GM23338 (cell line): ENCODE measurements around the gene PCNT. TPM values are rescaled to one million over a fixed set of nuclear protein-coding genes. Genes with fewer than 3 reads are reported as not detected.

Experiments used
- ATAC-seq: fragments of 200-7000 bp; cut with Tn5 transposase; 3 replicates; pipeline ENCODE4 v1.9.1; 2020
- DNase-seq: peaks from one replicate; pipeline ENCODE4 v3.0.0-alpha.2; 2015; ENCODE audit warnings: low spot score
- H2AFZ ChIP-seq: fragments of 200-600 bp; sonication (generic); 2 replicates; pipeline ENCODE4 v1.8.0; 2016; ENCODE audit warnings: antibody characterized with exemption, mild to moderate bottlenecking, moderate library complexity
- H3F3A ChIP-seq: fragments of 200-600 bp; sonication (generic); replicated peaks from 2 replicates; pipeline ENCODE4 v1.8.0; 2017; ENCODE audit warnings: antibody characterized with exemption, mixed run types, low read depth
- H3K27ac ChIP-seq: fragments of 200-600 bp; sonication (generic); 2 replicates; pipeline ENCODE4 v1.6.1; 2016; ENCODE audit warnings: low read depth
- H3K27me3 ChIP-seq: fragments of 200-600 bp; sonication (generic); 2 replicates; pipeline ENCODE4 v1.8.0; 2016; ENCODE audit warnings: mild to moderate bottlenecking, mixed run types, moderate library complexity; ENCODE audit not compliant: insufficient read depth
- H3K36me3 ChIP-seq: fragments of 200-600 bp; sonication (generic); 2 replicates; pipeline ENCODE4 v1.8.0; 2016; ENCODE audit warnings: mild to moderate bottlenecking; ENCODE audit not compliant: insufficient read depth
- H3K4me1 ChIP-seq: fragments of 200-600 bp; sonication (generic); 2 replicates; pipeline ENCODE4 v1.8.0; 2016; ENCODE audit warnings: mild to moderate bottlenecking, moderate library complexity; ENCODE audit not compliant: insufficient read depth
- H3K4me2 ChIP-seq: fragments of 200-600 bp; sonication (generic); 2 replicates; pipeline ENCODE4 v1.7.1; 2017; ENCODE audit warnings: mixed run types
- H3K4me3 ChIP-seq: fragments of 200-600 bp; sonication (generic); 2 replicates; pipeline ENCODE4 v1.6.1; 2016; ENCODE audit warnings: mixed run types
- H3K79me2 ChIP-seq: fragments of 200-600 bp; sonication (generic); replicated peaks from 2 replicates; pipeline ENCODE4 v1.8.0; 2017; ENCODE audit warnings: mild to moderate bottlenecking; ENCODE audit not compliant: insufficient read depth
- H3K9me2 ChIP-seq: fragments of 200-600 bp; sonication (generic); 2 replicates; pipeline ENCODE4 v1.8.0; 2017; ENCODE audit not compliant: insufficient read depth
- H4K20me1 ChIP-seq: fragments of 200-600 bp; sonication (generic); replicated peaks from 2 replicates; pipeline ENCODE4 v1.8.0; 2017; ENCODE audit warnings: mild to moderate bottlenecking; ENCODE audit not compliant: insufficient read depth
- H3K27ac Mint-ChIP-seq: 2 replicates; pipeline ENCODE4 v1.8.0; 2020; ENCODE audit warnings: inconsistent platforms, mild to moderate bottlenecking, moderate library complexity, mixed read lengths
- H3K27me3 Mint-ChIP-seq: 3 replicates; pipeline ENCODE4 v1.8.0; 2022; ENCODE audit warnings: low read depth, mild to moderate bottlenecking, moderate library complexity, mixed read lengths, inconsistent platforms; ENCODE audit not compliant: insufficient read depth, poor library complexity
- H3K36me3 Mint-ChIP-seq: 3 replicates; pipeline ENCODE4 v1.8.0; 2021; ENCODE audit warnings: low read depth, mild to moderate bottlenecking, inconsistent platforms, moderate library complexity, mixed read lengths
- H3K4me1 Mint-ChIP-seq: 3 replicates; pipeline ENCODE4 v1.8.0; 2020; ENCODE audit warnings: mild to moderate bottlenecking, inconsistent platforms, mixed read lengths
- H3K4me3 Mint-ChIP-seq: 3 replicates; pipeline ENCODE4 v1.8.0; 2021; ENCODE audit warnings: moderate library complexity, mild to moderate bottlenecking, inconsistent platforms, mixed read lengths
- H3K9me3 Mint-ChIP-seq: 3 replicates; pipeline ENCODE4 v1.8.0; 2020; ENCODE audit warnings: moderate library complexity, mild to moderate bottlenecking, inconsistent platforms, mixed read lengths
- CREB1 ChIP-seq: fragments of 250-450 bp; sonication (Bioruptor Pico); IDR thresholded peaks from 2 replicates; pipeline ENCODE4 v1.5.0; 2020; ENCODE audit warnings: low read depth, mild to moderate bottlenecking, moderate library complexity
- CTCF ChIP-seq, 2 experiments: fragments of 200-600 bp in 1 of 2; sonication (generic) in 1 of 2; conservative IDR thresholded peaks; 2 replicates each; pipeline versions ENCODE4 v1.5.1 to v1.6.1; 2016 to 2017; ENCODE audit warnings: antibody characterized with exemption in 2 of 2, low read depth in 2 of 2, mild to moderate bottlenecking in 2 of 2, moderate library complexity in 1 of 2
- ETS1 ChIP-seq: IDR thresholded peaks from 2 replicates; pipeline ENCODE4 v1.6.1; 2016; ENCODE audit warnings: antibody characterized with exemption
- EZH2 ChIP-seq: fragments of 200-600 bp; sonication (generic); IDR thresholded peaks from one replicate; pipeline ENCODE4 v1.8.0; 2017; ENCODE audit warnings: antibody characterized with exemption, mild to moderate bottlenecking, low read depth; ENCODE audit not compliant: unreplicated experiment
- EZH2phosphoT487 ChIP-seq: fragments of 200-600 bp; sonication (generic); IDR thresholded peaks from one replicate; pipeline ENCODE4 v1.8.1; 2018; ENCODE audit warnings: antibody characterized with exemption; ENCODE audit not compliant: unreplicated experiment
- JUNB ChIP-seq: IDR thresholded peaks from one replicate; pipeline ENCODE4 v1.6.1; 2016; ENCODE audit warnings: antibody characterized with exemption; ENCODE audit not compliant: unreplicated experiment
- NANOG ChIP-seq: IDR thresholded peaks from 2 replicates; pipeline ENCODE4 v1.6.1; 2016; ENCODE audit warnings: antibody characterized with exemption, borderline replicate concordance
- POLR2AphosphoS5 ChIP-seq: IDR thresholded peaks from 2 replicates; pipeline ENCODE4 v1.6.1; 2016; ENCODE audit warnings: antibody characterized with exemption, low read depth
- REST ChIP-seq: IDR thresholded peaks from one replicate; pipeline ENCODE4 v1.6.1; 2018; ENCODE audit warnings: antibody characterized with exemption; ENCODE audit not compliant: unreplicated experiment
- STAT1 ChIP-seq: IDR thresholded peaks from one replicate; pipeline ENCODE4 v1.6.1; 2016; ENCODE audit warnings: antibody characterized with exemption; ENCODE audit not compliant: unreplicated experiment
- ZNF114 ChIP-seq: fragments of 250-450 bp; sonication (Bioruptor Pico); IDR thresholded peaks from 2 replicates; pipeline ENCODE4 v1.5.0; 2020; ENCODE audit warnings: mild to moderate bottlenecking, moderate library complexity
- ZNF331 ChIP-seq: fragments of 250-450 bp; sonication (Bioruptor Pico); IDR thresholded peaks from 2 replicates; pipeline ENCODE4 v1.5.0; 2020; ENCODE audit warnings: low read depth, mild to moderate bottlenecking, moderate library complexity
- ZNF462 ChIP-seq: fragments of 250-450 bp; sonication (Bioruptor Pico); IDR thresholded peaks from 2 replicates; pipeline ENCODE4 v1.5.0; 2020; ENCODE audit warnings: mild to moderate bottlenecking, moderate library complexity
- polyA plus RNA-seq: library from polyadenylated mRNA; unstranded; fragments of >200 nt; fragmentation: Nextera tagmentation; extraction: Ambion mirVana; gene quantifications from 2 replicates; pipeline ENCODE4 v1.2.1, GENCODE V29; 2016
- total RNA-seq: library from RNA; depleted of rRNA; stranded (reverse); fragments of >200 nt; shearing (Covaris generic); gene quantifications from 2 replicates; pipeline ENCODE4 v1.2.3, GENCODE V29; 2014

Gene PCNT
- total and polyA plus RNA-seq, 2 experiments from 2014 or later, result 39.6 to 46.1 TPM

- no peaks in the 10 kb centered on the region for H3K79me2 ChIP-seq
- TF ChIP-seq ZNF462 (no peak), ETS1 (no peak), POLR2AphosphoS5 (no peak), ZNF114 (no peak), JUNB (no peak), STAT1 (no peak), CREB1 (no peak), CTCF (conservative IDR thresholded peaks at IDR 0.05; ENCODE audit: low read depth in 2 of 2) (no peak), EZH2 (no peak), NANOG (no peak), EZH2phosphoT487 (no peak), REST (no peak), ZNF331 (no peak)
- no peaks in the 10 kb centered on the region for H3K4me1 ChIP-seq
- H3K27me3 Mint-ChIP-seq, result peaks cover 5% of the 10 kb centered on the region
- peak overlapping the region; percentile 95 for H3K27ac Mint-ChIP-seq
- H3K9me3 Mint-ChIP-seq, result no peaks in the 10 kb centered on the region; the same call in 2 of the 3 replicates
- H3K36me3 ChIP-seq, result peaks cover 10% of the 10 kb centered on the region; the same call in 1 of the 2 replicates
- no peak overlapping the region for H3K4me3 Mint-ChIP-seq
- no peak overlapping the region; the same call in 1 of the 2 replicates for H3K27ac ChIP-seq
- no peak overlapping the region for H2AFZ ChIP-seq
- H3K27me3 ChIP-seq, result no peaks in the 10 kb centered on the region
- DNase-seq (no peak), ATAC-seq (peak; percentile 45; the same call in 2 of the 3 replicates)
- H4K20me1 ChIP-seq, result no peaks in the 10 kb centered on the region
- H3K4me3 ChIP-seq, result no peak overlapping the region
- H3K9me2 ChIP-seq, result no peaks in the 10 kb centered on the region
- H3F3A ChIP-seq, result 0 out of 2 replicates have a peak, but pooled peaks cover 6% of the 10 kb centered on the region
- H3K4me2 ChIP-seq, result no peak overlapping the region
- peaks cover 18% of the 10 kb centered on the region for H3K4me1 Mint-ChIP-seq
- peaks cover 83% of the 10 kb centered on the region for H3K36me3 Mint-ChIP-seq
Measured at GRCh38 chr21:46442938-46443337, 119.0 kb downstream of the PCNT start.
